HCT116 (cell line): Measurements from ENCODE around the gene PXDN. TPM values are rescaled to one million over a fixed set of nuclear protein-coding genes. Genes with fewer than 3 reads are reported as not detected.

ENCODE experiments used
- ATAC-seq: fragments of 200-7000 bp; cut with Tn5 transposase; 2 replicates; pipeline ENCODE4 v1.9.1; 2020; ENCODE audit warnings: mild to moderate bottlenecking, moderate library complexity
- BruUV-seq: library from RNA; stranded (reverse); fragments of 400-500 nt; replicated peaks from 2 replicates; lab custom pipeline; 2021; lab: Mats Ljungman, UMichigan
- CTCF ChIA-PET: fragments of 300-600 bp; sonication (Branson Sonifier 250); formaldehyde crosslinking; loops from one replicate; lab custom pipeline; 2021; ENCODE audit warnings: antibody characterized with exemption; lab: Charles Lee
- POLR2A ChIA-PET: fragments of 300-600, 350-600 bp; sonication (Branson Sonifier 250); formaldehyde crosslinking; loops from one replicate; lab custom pipeline; 2021; ENCODE audit warnings: antibody characterized with exemption; lab: Charles Lee
- RAD21 ChIA-PET, 2 experiments: fragments of 300-600 bp; sonication (Branson Sonifier 250); formaldehyde crosslinking; loops; one replicate each; lab custom pipeline; 2023; ENCODE audit warnings: low total read pairs in 2 of 2; ENCODE audit not compliant: uncharacterized antibody in 2 of 2, unreplicated experiment in 2 of 2, low non-redundant PET in 1 of 2; lab: Charles Lee
- DNase-seq: peaks from one replicate; pipeline ENCODE4 v3.0.0-alpha.2; 2010; ENCODE audit warnings: low read depth, low spot score
- H2AFZ ChIP-seq: fragments of 200-600 bp; shearing (Covaris generic), sonication (generic); 2 replicates; pipeline ENCODE4 v1.6.1; 2017; ENCODE audit warnings: low read depth, mixed run types, mixed read lengths, antibody characterized with exemption, low read length; ENCODE audit not compliant: poor library complexity, severe bottlenecking
- H3K27ac ChIP-seq: 2 replicates; pipeline ENCODE4 v1.5.1; 2012; ENCODE audit warnings: low read depth, low read length
- H3K27me3 ChIP-seq: fragments of 200-600 bp; sonication (generic); 2 replicates; pipeline ENCODE4 v1.6.1; 2016; ENCODE audit warnings: mixed run types, low read length, mixed read lengths; ENCODE audit not compliant: insufficient read depth
- H3K36me3 ChIP-seq, 2 experiments: fragments of 200-500 bp in 1 of 2; fragments of 200-600 bp in 1 of 2; sonication (Bioruptor generic) in 1 of 2; sonication (generic) in 1 of 2; 2 replicates each; pipeline versions ENCODE4 v1.5.1 to v1.6.1; 2014 to 2016; ENCODE audit warnings: low read length in 2 of 2, inconsistent platforms in 1 of 2, mixed read lengths in 1 of 2, mixed run types in 1 of 2; ENCODE audit not compliant: insufficient read depth in 2 of 2, control insufficient read depth in 1 of 2
- H3K4me1 ChIP-seq, 2 experiments: fragments of 200-600 bp in 1 of 2; sonication (generic) in 1 of 2; 2 replicates each; pipeline versions ENCODE4 v1.5.1 to v1.6.1; 2012 to 2017; ENCODE audit warnings: low read length in 2 of 2, inconsistent platforms in 1 of 2, mild to moderate bottlenecking in 1 of 2, mixed read lengths in 1 of 2, mixed run types in 1 of 2, moderate library complexity in 1 of 2; ENCODE audit not compliant: insufficient read depth in 2 of 2, control insufficient read depth in 1 of 2
- H3K4me2 ChIP-seq: fragments of 200-600 bp; sonication (generic); 2 replicates; pipeline ENCODE4 v1.6.1; 2017; ENCODE audit warnings: mixed run types, low read length, mixed read lengths
- H3K4me3 ChIP-seq, 2 experiments: fragments of 200-600 bp in 1 of 2; sonication (generic) in 1 of 2; replicated peaks in 1 of 2; 2 replicates each; pipeline ENCODE4 v1.5.1; 2011 to 2016; ENCODE audit warnings: low read length in 2 of 2, control low read depth in 1 of 2, low read depth in 1 of 2, mild to moderate bottlenecking in 1 of 2, mixed read lengths in 1 of 2, mixed run types in 1 of 2
- H3K79me2 ChIP-seq: fragments of 200-600 bp; sonication (generic); 2 replicates; pipeline ENCODE4 v1.6.1; 2017; ENCODE audit warnings: mild to moderate bottlenecking, mixed run types, low read length, moderate library complexity, mixed read lengths; ENCODE audit not compliant: insufficient read depth
- H3K9ac ChIP-seq: fragments of 200-600 bp; sonication (generic); 2 replicates; pipeline ENCODE4 v1.6.1; 2016; ENCODE audit warnings: low read length, mixed read lengths
- H3K9me2 ChIP-seq: fragments of 200-600 bp; sonication (generic), shearing (Covaris generic); 2 replicates; pipeline ENCODE4 v1.6.1; 2017; ENCODE audit warnings: mixed run types, mild to moderate bottlenecking, moderate library complexity; ENCODE audit not compliant: insufficient read depth
- H3K9me3 ChIP-seq, 2 experiments: fragments of 200-500 bp in 1 of 2; fragments of 200-600 bp in 1 of 2; sonication (Bioruptor generic) in 1 of 2; sonication (generic) in 1 of 2; 2 replicates each; pipeline ENCODE4 v1.6.1; 2014 to 2017; ENCODE audit warnings: low read length in 2 of 2, mixed read lengths in 2 of 2, inconsistent platforms in 1 of 2, low read depth in 1 of 2, mild to moderate bottlenecking in 1 of 2, mixed run types in 1 of 2, moderate library complexity in 1 of 2; ENCODE audit not compliant: control insufficient read depth in 1 of 2, insufficient read depth in 1 of 2
- H4K20me1 ChIP-seq: fragments of 200-600 bp; sonication (generic), shearing (Covaris generic); 2 replicates; pipeline ENCODE4 v1.6.1; 2017; ENCODE audit warnings: mixed run types, mild to moderate bottlenecking, moderate library complexity; ENCODE audit not compliant: insufficient read depth
- CBX3 ChIP-seq: IDR thresholded peaks from 2 replicates; pipeline ENCODE4 v1.6.1; 2012; ENCODE audit warnings: low read depth
- CEBPB ChIP-seq: IDR thresholded peaks from 2 replicates; pipeline ENCODE4 v1.6.1; 2012; ENCODE audit warnings: low read depth
- ELF1 ChIP-seq: IDR thresholded peaks from 2 replicates; pipeline ENCODE4 v1.6.1; 2012; ENCODE audit warnings: low read depth, borderline replicate concordance
- FOSL1 ChIP-seq: IDR thresholded peaks from 2 replicates; pipeline ENCODE4 v1.6.1; 2012; ENCODE audit warnings: low read depth
- SIN3A ChIP-seq: IDR thresholded peaks from 2 replicates; pipeline ENCODE4 v1.6.1; 2012; ENCODE audit warnings: low read depth
- ZFX ChIP-seq: fragments of 450-650 bp; IDR thresholded peaks from 2 replicates; pipeline ENCODE4 v1.6.1; 2017
- intact Hi-C: fragments of 100-400 bp; cut with micrococcal nuclease; formaldehyde crosslinking; loops from 2 replicates; pipeline ENCODE4 v1.10.0; 2022
- total RNA-seq: library from RNA; stranded (reverse); gene quantifications from one replicate; pipeline ENCODE4 v1.2.1, GENCODE V29; 2021; ENCODE audit not compliant: unreplicated experiment
- TF ChIP-seq, protein P1 (sequence below), 3 experiments: fragments of 200-600 bp in 1 of 3; sonication (generic) in 1 of 3; IDR thresholded peaks in 2 of 3; conservative IDR thresholded peaks in 1 of 3; 2 replicates each; pipeline ENCODE4 v1.5.1; 2012 to 2017; ENCODE audit warnings: low read depth in 2 of 3, low read length in 2 of 3, antibody characterized with exemption in 1 of 3, borderline replicate concordance in 1 of 3, control low read depth in 1 of 3, mild to moderate bottlenecking in 1 of 3, mixed read lengths in 1 of 3, mixed run types in 1 of 3, moderate library complexity in 1 of 3; ENCODE audit not compliant: insufficient read depth in 1 of 3
- TF ChIP-seq, protein P2 (sequence below): IDR thresholded peaks from 2 replicates; pipeline ENCODE4 v1.6.1; 2012

PXDN gene
- total RNA-seq, 1 experiment from 2014 or later, result 10.7 TPM

DNA sequence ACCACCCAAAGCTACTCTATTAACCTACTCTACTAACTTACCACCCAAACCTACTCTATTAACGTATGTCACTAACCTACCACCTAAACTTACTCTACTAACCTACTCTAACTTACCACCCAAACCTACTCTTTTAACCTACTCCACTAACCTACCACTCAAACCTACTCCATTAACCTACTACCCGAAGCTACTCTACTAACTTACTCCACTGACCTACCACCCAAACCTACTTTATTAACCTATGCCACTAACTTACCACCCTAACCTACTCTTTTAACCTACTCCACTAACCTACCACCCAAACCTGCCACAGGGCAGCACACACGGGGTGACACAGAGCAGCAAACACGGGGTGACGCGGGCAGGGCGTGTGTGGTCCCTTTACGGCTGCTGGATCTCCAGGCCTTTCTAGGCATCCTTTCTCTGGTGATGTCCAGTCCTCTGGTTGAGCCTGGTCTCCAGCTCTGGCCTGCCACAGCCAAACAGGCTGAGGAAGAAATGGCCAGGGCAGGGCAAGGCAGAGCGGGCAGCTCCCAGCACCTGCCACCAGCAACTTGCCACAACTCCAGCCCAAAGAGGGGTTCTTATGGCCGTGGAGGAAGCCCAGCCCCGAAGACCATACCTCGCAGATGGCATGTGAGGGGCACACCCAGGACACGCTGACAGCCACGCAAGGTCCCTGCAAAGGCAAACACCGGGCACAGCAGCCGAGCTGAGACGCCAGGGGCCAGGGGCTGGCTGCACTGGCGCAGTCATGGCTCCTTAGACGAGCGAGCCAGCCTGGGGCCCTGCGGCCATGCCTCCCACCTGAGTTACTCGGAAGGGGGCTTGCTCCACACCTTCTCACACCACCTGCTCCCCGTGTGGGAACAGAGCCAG lies 25.7 kb downstream of the PXDN start:
- H3K36me3 ChIP-seq, result no peaks in the 10 kb centered on the region
- H3K4me3 ChIP-seq, result no peak overlapping the region
- ChIA-PET CTCF (no interaction called here), POLR2A (no interaction called here), RAD21 (no interaction called here)
- H3K4me2 ChIP-seq, result no peak overlapping the region
- DNase-seq (no peak), ATAC-seq (no peak)
- H4K20me1 ChIP-seq, result no peaks in the 10 kb centered on the region
- H3K79me2 ChIP-seq, result no peaks in the 10 kb centered on the region
- no peaks in the 10 kb centered on the region for H3K4me1 ChIP-seq
- H3K9me2 ChIP-seq, result no peaks in the 10 kb centered on the region
- H3K9ac ChIP-seq, result no peak overlapping the region
- H3K9me3 ChIP-seq, result no peaks in the 10 kb centered on the region
- H2AFZ ChIP-seq, result no peak overlapping the region
- no peak for TF ChIP-seq CEBPB
- no peak for TF ChIP-seq ZFX
- TF ChIP-seq, protein P1, sequence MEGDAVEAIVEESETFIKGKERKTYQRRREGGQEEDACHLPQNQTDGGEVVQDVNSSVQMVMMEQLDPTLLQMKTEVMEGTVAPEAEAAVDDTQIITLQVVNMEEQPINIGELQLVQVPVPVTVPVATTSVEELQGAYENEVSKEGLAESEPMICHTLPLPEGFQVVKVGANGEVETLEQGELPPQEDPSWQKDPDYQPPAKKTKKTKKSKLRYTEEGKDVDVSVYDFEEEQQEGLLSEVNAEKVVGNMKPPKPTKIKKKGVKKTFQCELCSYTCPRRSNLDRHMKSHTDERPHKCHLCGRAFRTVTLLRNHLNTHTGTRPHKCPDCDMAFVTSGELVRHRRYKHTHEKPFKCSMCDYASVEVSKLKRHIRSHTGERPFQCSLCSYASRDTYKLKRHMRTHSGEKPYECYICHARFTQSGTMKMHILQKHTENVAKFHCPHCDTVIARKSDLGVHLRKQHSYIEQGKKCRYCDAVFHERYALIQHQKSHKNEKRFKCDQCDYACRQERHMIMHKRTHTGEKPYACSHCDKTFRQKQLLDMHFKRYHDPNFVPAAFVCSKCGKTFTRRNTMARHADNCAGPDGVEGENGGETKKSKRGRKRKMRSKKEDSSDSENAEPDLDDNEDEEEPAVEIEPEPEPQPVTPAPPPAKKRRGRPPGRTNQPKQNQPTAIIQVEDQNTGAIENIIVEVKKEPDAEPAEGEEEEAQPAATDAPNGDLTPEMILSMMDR (IDR thresholded peaks at IDR 0.05 in 2 of 3, conservative IDR thresholded peaks at IDR 0.05 in 1 of 3; ENCODE audit: borderline replicate concordance in 1 of 3, insufficient read depth in 1 of 3, low read depth in 2 of 3, low read length in 2 of 3), result no peak
- no peak for TF ChIP-seq CBX3
- TF ChIP-seq, protein P2, sequence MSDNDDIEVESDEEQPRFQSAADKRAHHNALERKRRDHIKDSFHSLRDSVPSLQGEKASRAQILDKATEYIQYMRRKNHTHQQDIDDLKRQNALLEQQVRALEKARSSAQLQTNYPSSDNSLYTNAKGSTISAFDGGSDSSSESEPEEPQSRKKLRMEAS, result no peak
- TF ChIP-seq ELF1, result no peak
- TF ChIP-seq SIN3A, result no peak
- intact Hi-C loops, result no loop called here
- no peak overlapping the region for H3K27ac ChIP-seq
- no TSS peak for BruUV-seq
- H3K27me3 ChIP-seq, result no peaks in the 10 kb centered on the region

DNA sequence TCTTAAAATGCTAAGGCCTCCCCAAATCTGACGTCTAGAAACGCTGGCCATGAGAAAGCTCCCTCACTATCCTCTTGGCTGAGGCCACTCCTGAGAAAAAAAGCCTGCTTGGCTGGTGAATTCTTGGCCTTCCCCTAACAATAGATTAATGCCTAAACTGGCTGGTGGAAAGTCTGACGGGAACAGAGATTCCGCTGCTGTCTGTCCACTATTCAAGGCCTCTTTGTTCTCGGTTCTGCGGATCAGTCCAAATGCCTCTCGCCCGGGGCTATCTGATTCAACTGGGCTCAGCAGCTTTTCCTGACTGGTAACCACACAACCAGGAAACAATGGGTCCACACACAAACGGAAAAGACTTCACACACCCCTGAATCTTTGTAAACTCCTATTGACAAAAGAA lies 27.2 kb downstream of the PXDN start:
- RAD21 ChIA-PET, result no interaction called here
- POLR2A ChIA-PET, result no interaction called here
- H3K79me2 ChIP-seq, result no peaks in the 10 kb centered on the region
- no peaks in the 10 kb centered on the region for H3K4me1 ChIP-seq
- no peaks in the 10 kb centered on the region for H3K27me3 ChIP-seq
- H3K9ac ChIP-seq, result no peak overlapping the region
- no peaks in the 10 kb centered on the region for H3K9me2 ChIP-seq
- no peaks in the 10 kb centered on the region for H3K9me3 ChIP-seq
- CTCF ChIA-PET, result no interaction called here
- no TSS peak for BruUV-seq
- intact Hi-C loops, result no loop called here
- no peak overlapping the region for H3K27ac ChIP-seq
- H3K4me3 ChIP-seq, result no peak overlapping the region
- H3K4me2 ChIP-seq, result no peak overlapping the region
- no peaks in the 10 kb centered on the region for H4K20me1 ChIP-seq
- H2AFZ ChIP-seq, result no peak overlapping the region
- ATAC-seq (no peak), DNase-seq (no peak)
- TF ChIP-seq FOSL1 (no peak), CBX3 (no peak)
- TF ChIP-seq, protein P2, result no peak
- H3K36me3 ChIP-seq, result no peaks in the 10 kb centered on the region
